ENCODE measurements around the gene MAPK10. TPM values are rescaled to one million over a fixed set of nuclear protein-coding genes. Genes with fewer than 3 reads are reported as not detected.

MAPK10 gene
- polyA plus RNA-seq, 3 donors: 0.36 TPM; not detected in 2

DNA sequence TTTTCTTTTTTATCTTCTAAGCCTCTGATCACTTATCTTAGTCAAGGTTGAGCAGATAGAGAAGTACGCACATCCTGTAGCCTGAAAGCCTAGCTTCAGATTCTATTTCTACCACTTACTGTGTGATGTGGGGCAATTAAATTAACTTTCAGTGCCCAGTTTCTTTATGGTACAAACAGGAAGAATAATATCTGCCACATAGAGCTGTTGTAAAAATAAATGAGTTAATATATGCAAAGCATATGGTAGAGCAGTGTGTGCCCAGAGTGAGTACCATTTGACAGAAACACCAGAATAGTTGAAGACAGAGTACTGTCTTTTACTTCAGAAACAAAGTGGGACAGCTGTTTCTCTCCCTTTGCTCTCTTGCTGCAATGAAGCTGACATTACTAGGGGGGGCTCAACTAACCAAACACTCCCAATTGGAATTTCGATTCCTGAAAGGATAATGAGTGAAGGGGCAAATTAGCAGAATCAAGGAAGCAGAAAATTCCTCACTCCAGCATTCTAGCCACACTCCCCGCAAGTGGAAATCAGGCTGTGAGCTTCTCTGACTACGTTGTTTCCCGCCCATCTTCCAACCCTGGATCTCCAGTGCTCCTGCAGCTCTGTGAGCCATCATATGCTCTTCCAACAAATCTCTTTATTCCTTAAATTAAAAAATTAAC is 80.4 kb downstream of the MAPK10 start:
- no peak overlapping the region for H3K27ac ChIP-seq (ENCODE audit: low read depth in 1 of 2, low read length in 2 of 2)
- TF ChIP-seq, protein P1, sequence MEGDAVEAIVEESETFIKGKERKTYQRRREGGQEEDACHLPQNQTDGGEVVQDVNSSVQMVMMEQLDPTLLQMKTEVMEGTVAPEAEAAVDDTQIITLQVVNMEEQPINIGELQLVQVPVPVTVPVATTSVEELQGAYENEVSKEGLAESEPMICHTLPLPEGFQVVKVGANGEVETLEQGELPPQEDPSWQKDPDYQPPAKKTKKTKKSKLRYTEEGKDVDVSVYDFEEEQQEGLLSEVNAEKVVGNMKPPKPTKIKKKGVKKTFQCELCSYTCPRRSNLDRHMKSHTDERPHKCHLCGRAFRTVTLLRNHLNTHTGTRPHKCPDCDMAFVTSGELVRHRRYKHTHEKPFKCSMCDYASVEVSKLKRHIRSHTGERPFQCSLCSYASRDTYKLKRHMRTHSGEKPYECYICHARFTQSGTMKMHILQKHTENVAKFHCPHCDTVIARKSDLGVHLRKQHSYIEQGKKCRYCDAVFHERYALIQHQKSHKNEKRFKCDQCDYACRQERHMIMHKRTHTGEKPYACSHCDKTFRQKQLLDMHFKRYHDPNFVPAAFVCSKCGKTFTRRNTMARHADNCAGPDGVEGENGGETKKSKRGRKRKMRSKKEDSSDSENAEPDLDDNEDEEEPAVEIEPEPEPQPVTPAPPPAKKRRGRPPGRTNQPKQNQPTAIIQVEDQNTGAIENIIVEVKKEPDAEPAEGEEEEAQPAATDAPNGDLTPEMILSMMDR (IDR thresholded peaks at IDR 0.05): no peak
- H3K4me1 ChIP-seq (ENCODE audit: control insufficient read depth in 1 of 2, insufficient read depth in 2 of 2, low read length in 2 of 2): no peaks in the 10 kb centered on the region
- Mint-ChIP-seq H3K36me3 (no peaks in the 10 kb centered on the region), H3K4me1 (no peaks in the 10 kb centered on the region), H3K27me3 (ENCODE audit: low read depth in 3 of 3) (no peaks in the 10 kb centered on the region), H3K27ac (no peak overlapping the region), H3K4me3 (no peak overlapping the region), H3K9me3 (peaks cover 0 to 3% (median under 1%) of the 10 kb centered on the region in 7 donors)
- no peak overlapping the region for H2AFZ ChIP-seq (ENCODE audit: insufficient read depth, low read depth, low read length, poor library complexity, severe bottlenecking)
- DNase-seq: no peak
- no peaks in the 10 kb centered on the region for H3K9me3 ChIP-seq (replicated peaks in 1 of 2; ENCODE audit: control insufficient read depth in 1 of 2, insufficient read depth in 1 of 2, low read length in 2 of 2)
- no peaks in the 10 kb centered on the region for H3K36me3 ChIP-seq (replicated peaks in 1 of 2; ENCODE audit: control insufficient read depth in 1 of 2, insufficient read depth in 2 of 2, low read length in 2 of 2)
- intact Hi-C loops (cut with micrococcal nuclease): no loop called here
- no peak overlapping the region for H3K4me2 ChIP-seq (replicated peaks; ENCODE audit: extremely low read depth, low read length, poor library complexity, severe bottlenecking)
- H4K20me1 ChIP-seq (ENCODE audit: insufficient read depth, low read length): no peaks in the 10 kb centered on the region
- no peaks in the 10 kb centered on the region for H3K79me2 ChIP-seq (ENCODE audit: insufficient read depth, low read length)
- H3K9ac ChIP-seq (ENCODE audit: insufficient read depth, low read length, poor library complexity, severe bottlenecking): no peak overlapping the region
- H3K27me3 ChIP-seq (ENCODE audit: control insufficient read depth in 2 of 2, insufficient read depth in 2 of 2, low read length in 2 of 2): no peaks in the 10 kb centered on the region
- 100% methylated on average over 1 of the region's 5 CpGs for whole genome bisulfite sequencing (ENCODE audit: insufficient coverage)
- H3K4me3 ChIP-seq (replicated peaks in 1 of 3; ENCODE audit: low read depth in 2 of 3, low read length in 3 of 3): no peak overlapping the region

DNA sequence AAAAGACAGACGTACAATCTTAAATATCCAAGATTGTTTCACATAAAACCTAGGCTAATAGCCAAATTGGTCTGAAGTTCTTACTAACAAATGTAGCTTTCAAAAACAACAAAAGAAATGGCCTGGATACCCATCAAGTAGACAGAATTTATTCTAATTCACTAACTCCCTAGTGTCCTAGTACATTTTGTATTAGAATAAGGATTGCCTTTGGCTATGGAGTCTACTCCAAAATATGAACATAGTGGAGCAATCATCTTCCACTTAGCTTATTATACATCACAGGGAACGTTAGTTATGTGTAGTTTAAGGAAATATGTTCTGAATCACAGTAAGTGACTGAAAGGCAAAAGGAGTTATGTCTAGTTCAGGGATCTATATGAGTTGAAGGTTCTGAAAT is 81.7 kb downstream of the MAPK10 start:
- Histone ChIP-seq H4K20me1 (ENCODE audit: insufficient read depth, low read length) (no peaks in the 10 kb centered on the region), H2AFZ (ENCODE audit: insufficient read depth, low read depth, low read length, poor library complexity, severe bottlenecking) (no peak overlapping the region), H3K4me1 (ENCODE audit: control insufficient read depth in 1 of 2, insufficient read depth in 2 of 2, low read length in 2 of 2) (no peaks in the 10 kb centered on the region), H3K4me3 (replicated peaks in 1 of 3; ENCODE audit: low read depth in 2 of 3, low read length in 3 of 3) (no peak overlapping the region), H3K4me2 (replicated peaks; ENCODE audit: extremely low read depth, low read length, poor library complexity, severe bottlenecking) (no peak overlapping the region), H3K9me3 (replicated peaks in 1 of 2; ENCODE audit: control insufficient read depth in 1 of 2, insufficient read depth in 1 of 2, low read length in 2 of 2) (no peaks in the 10 kb centered on the region), H3K36me3 (replicated peaks in 1 of 2; ENCODE audit: control insufficient read depth in 1 of 2, insufficient read depth in 2 of 2, low read length in 2 of 2) (no peaks in the 10 kb centered on the region), H3K9ac (ENCODE audit: insufficient read depth, low read length, poor library complexity, severe bottlenecking) (no peak overlapping the region), H3K79me2 (ENCODE audit: insufficient read depth, low read length) (no peaks in the 10 kb centered on the region), H3K27me3 (ENCODE audit: control insufficient read depth in 2 of 2, insufficient read depth in 2 of 2, low read length in 2 of 2) (no peaks in the 10 kb centered on the region), H3K27ac (ENCODE audit: low read depth in 1 of 2, low read length in 2 of 2) (no peak overlapping the region)
- H3K27ac Mint-ChIP-seq: no peak overlapping the region
- intact Hi-C loops (cut with micrococcal nuclease): no loop called here
- H3K4me1 Mint-ChIP-seq: no peaks in the 10 kb centered on the region
- H3K36me3 Mint-ChIP-seq: no peaks in the 10 kb centered on the region
- 100% methylated on average over 1 of the region's 2 CpGs for WGBS (ENCODE audit: insufficient coverage)
- H3K4me3 Mint-ChIP-seq: no peak overlapping the region
- no peaks in the 10 kb centered on the region for H3K27me3 Mint-ChIP-seq (ENCODE audit: low read depth in 3 of 3)
- H3K9me3 Mint-ChIP-seq: peaks cover 0 to 4% (median 2%) of the 10 kb centered on the region in 7 donors
- no peak for DNase-seq
- TF ChIP-seq, protein P1 (IDR thresholded peaks at IDR 0.05): no peak
